GM12864 (cell line): ENCODE measurements around the gene SERP2.

Experiments used
- DNase-seq: peaks from one replicate; pipeline ENCODE4 v3.0.0-alpha.2; 2011; ENCODE audit warnings: low read depth
- H3K4me3 ChIP-seq: 2 replicates; pipeline ENCODE4 v1.5.1; 2011; ENCODE audit warnings: mild to moderate bottlenecking, low read depth, low read length, control low read depth
- CTCF ChIP-seq: IDR thresholded peaks from 2 replicates; pipeline ENCODE4 v1.5.1; 2011; ENCODE audit warnings: low read depth, mild to moderate bottlenecking, moderate library complexity, low read length, control low read depth, inconsistent platforms; ENCODE audit errors: missing control alignments

SERP2 gene

GRCh38 chr13:44379885-44380284 lies 6.3 kb downstream of the SERP2 start:
- DNase-seq = no peak
- TF ChIP-seq CTCF = no peak
- no peak overlapping the region for H3K4me3 ChIP-seq

- DNase-seq = no peak
These were observed 7.0 kb downstream of the SERP2 start for GRCh38 chr13:44380404-44381165.

GRCh38 chr13:44382635-44383145 lies 9.1 kb downstream of the SERP2 start:
- no peak for DNase-seq
- H3K4me3 ChIP-seq = no peak overlapping the region
- no peak for TF ChIP-seq CTCF

More at GRCh38 chr13:44380404-44381165, 7.0 kb downstream of the SERP2 start:
- H3K4me3 ChIP-seq = no peak overlapping the region
- TF ChIP-seq CTCF = no peak

GRCh38 chr13:44383945-44384344 lies 10.3 kb downstream of the SERP2 start:
- no peak for TF ChIP-seq CTCF
- no peak overlapping the region for H3K4me3 ChIP-seq
- DNase-seq = no peak

- DNase-seq = no peak
- no peak for TF ChIP-seq CTCF
These were observed 11.2 kb downstream of the SERP2 start for GRCh38 chr13:44384778-44385177.

GRCh38 chr13:44385401-44385800 lies 11.8 kb downstream of the SERP2 start:
- DNase-seq = no peak
- H3K4me3 ChIP-seq = no peak overlapping the region
- TF ChIP-seq CTCF = no peak

More at GRCh38 chr13:44384778-44385177, 11.2 kb downstream of the SERP2 start:
- no peak overlapping the region for H3K4me3 ChIP-seq

GRCh38 chr13:44385847-44386246 lies 12.2 kb downstream of the SERP2 start:
- no peak for TF ChIP-seq CTCF
- no peak overlapping the region for H3K4me3 ChIP-seq
- no peak for DNase-seq
